Measurements from ENCODE around the gene SEBOX. TPM values are rescaled to one million over a fixed set of nuclear protein-coding genes. Genes with fewer than 3 reads are reported as not detected.

SEBOX gene
- total RNA-seq, 1 donor from 2014 or later, result not detected

GRCh38 chr17:28335201-28335958 lies 29.6 kb downstream of the SEBOX start, which contains the start of the genes IFT20 and TNFAIP1:
Gene IFT20 (minus strand): TSS chr17:28335472. CDS start chr17:28331985, 3,487 bp downstream.
Gene TNFAIP1 (plus strand): TSS chr17:28335761. CDS start chr17:28339522, 3,761 bp downstream.
- Mint-ChIP-seq H3K9me3 (ENCODE audit: low read depth) (no peaks in the 10 kb centered on the region), H3K4me1 (ENCODE audit: low read depth) (peaks cover 58% of the 10 kb centered on the region), H3K27me3 (ENCODE audit: low read depth) (no peaks in the 10 kb centered on the region), H3K36me3 (ENCODE audit: low read depth) (peaks cover 13% of the 10 kb centered on the region), H3K27ac (ENCODE audit: unreplicated experiment) (peak within 1 kb of the TSS; percentile 99), H3K4me3 (ENCODE audit: unreplicated experiment) (peak within 1 kb of the TSS; percentile 93)
- DNase-seq (ENCODE audit: low spot score), result peak; percentile 100
- TF ChIP-seq CTCF (IDR thresholded peaks at IDR 0.05), result peak; percentile 16

- peak; percentile 15 for TF ChIP-seq CTCF (IDR thresholded peaks at IDR 0.05)
- Mint-ChIP-seq H3K36me3 (ENCODE audit: low read depth) (peaks cover 10% of the 10 kb centered on the region), H3K27me3 (ENCODE audit: low read depth) (no peaks in the 10 kb centered on the region), H3K9me3 (ENCODE audit: low read depth) (no peaks in the 10 kb centered on the region), H3K4me1 (ENCODE audit: low read depth) (peaks cover 58% of the 10 kb centered on the region), H3K27ac (ENCODE audit: unreplicated experiment) (peak overlapping the region; percentile 99), H3K4me3 (ENCODE audit: unreplicated experiment) (peak overlapping the region; percentile 93)
- peak; percentile 83 for DNase-seq (ENCODE audit: low spot score)
Observed at GRCh38 chr17:28334666-28335200, 30.3 kb downstream of the SEBOX start.

- no peak for TF ChIP-seq CTCF (IDR thresholded peaks at IDR 0.05)
- Mint-ChIP-seq H3K36me3 (ENCODE audit: low read depth) (peaks cover 8% of the 10 kb centered on the region), H3K27me3 (ENCODE audit: low read depth) (no peaks in the 10 kb centered on the region), H3K27ac (ENCODE audit: unreplicated experiment) (peak overlapping the region; percentile 99), H3K4me3 (ENCODE audit: unreplicated experiment) (peak overlapping the region; percentile 93), H3K9me3 (ENCODE audit: low read depth) (no peaks in the 10 kb centered on the region), H3K4me1 (ENCODE audit: low read depth) (peaks cover 55% of the 10 kb centered on the region)
- DNase-seq (ENCODE audit: low spot score), result no peak
Observed at GRCh38 chr17:28334171-28334570, 30.8 kb downstream of the SEBOX start.

GRCh38 chr17:28333083-28333746 lies 31.8 kb downstream of the SEBOX start:
- peak overlapping the region; percentile 27 for H3K27ac Mint-ChIP-seq (ENCODE audit: unreplicated experiment)
- no peaks in the 10 kb centered on the region for H3K27me3 Mint-ChIP-seq (ENCODE audit: low read depth)
- H3K36me3 Mint-ChIP-seq (ENCODE audit: low read depth), result peaks cover 7% of the 10 kb centered on the region
- peak overlapping the region; percentile 93 for H3K4me3 Mint-ChIP-seq (ENCODE audit: unreplicated experiment)
- DNase-seq (ENCODE audit: low spot score), result no peak
- no peak for TF ChIP-seq CTCF (IDR thresholded peaks at IDR 0.05)
- peaks cover 55% of the 10 kb centered on the region for H3K4me1 Mint-ChIP-seq (ENCODE audit: low read depth)
- H3K9me3 Mint-ChIP-seq (ENCODE audit: low read depth), result no peaks in the 10 kb centered on the region

GRCh38 chr17:28331891-28332420 lies 33.0 kb downstream of the SEBOX start:
- H3K27me3 Mint-ChIP-seq (ENCODE audit: low read depth), result no peaks in the 10 kb centered on the region
- no peak for DNase-seq (ENCODE audit: low spot score)
- peaks cover 11% of the 10 kb centered on the region for H3K36me3 Mint-ChIP-seq (ENCODE audit: low read depth)
- H3K4me1 Mint-ChIP-seq (ENCODE audit: low read depth), result peaks cover 47% of the 10 kb centered on the region
- no peak overlapping the region for H3K4me3 Mint-ChIP-seq (ENCODE audit: unreplicated experiment)
- no peak for TF ChIP-seq CTCF (IDR thresholded peaks at IDR 0.05)
- no peaks in the 10 kb centered on the region for H3K9me3 Mint-ChIP-seq (ENCODE audit: low read depth)
- H3K27ac Mint-ChIP-seq (ENCODE audit: unreplicated experiment), result no peak overlapping the region

Measured in chondrocyte (in vitro differentiated cells).